ENCODE measurements around the gene ATP13A3. TPM values are rescaled to one million over a fixed set of nuclear protein-coding genes. Genes with fewer than 3 reads are reported as not detected.
A peak's percentile ranks its signal among the peaks of the same experiment; 100 is the strongest.

The ATP13A3 gene
- total and polyA plus RNA-seq, 2 experiments from 2014 or later, result 20.0 to 202 TPM

GRCh38 chr3:194364652-194365434 lies 122.0 kb downstream of the ATP13A3 start:
- no peak overlapping the region; the same call in 1 of the 2 replicates for H2AFZ ChIP-seq
- H3K27me3 Mint-ChIP-seq (ENCODE audit: insufficient read depth, low read depth, poor library complexity), result peaks cover 25% of the 10 kb centered on the region
- H3F3A ChIP-seq (replicated peaks; ENCODE audit: low read depth), result no peaks in the 10 kb centered on the region
- H3K4me2 ChIP-seq, result no peak overlapping the region
- no peaks in the 10 kb centered on the region for H3K36me3 ChIP-seq (ENCODE audit: insufficient read depth)
- H4K20me1 ChIP-seq (replicated peaks; ENCODE audit: insufficient read depth), result no peaks in the 10 kb centered on the region
- H3K9me3 Mint-ChIP-seq, result no peaks in the 10 kb centered on the region
- no peaks in the 10 kb centered on the region for H3K79me2 ChIP-seq (replicated peaks; ENCODE audit: insufficient read depth)
- H3K27ac Mint-ChIP-seq, result no peak overlapping the region
- H3K36me3 Mint-ChIP-seq (ENCODE audit: low read depth), result no peaks in the 10 kb centered on the region
- 0 out of 2 replicates have a peak, but pooled peaks cover 1% of the 10 kb centered on the region for H3K9me2 ChIP-seq (ENCODE audit: insufficient read depth)
- DNase-seq (ENCODE audit: low spot score) (no peak), ATAC-seq (0 out of 3 replicates have a peak, but pooled peaks have one; percentile 11)
- H3K4me1 Mint-ChIP-seq, result peaks cover 19% of the 10 kb centered on the region
- TF ChIP-seq ZNF114 (CRISPR knock-in tag; IDR thresholded peaks at IDR 0.05) (no peak), ZNF462 (CRISPR knock-in tag; IDR thresholded peaks at IDR 0.05) (no peak), STAT1 (IDR thresholded peaks at IDR 0.05; ENCODE audit: unreplicated experiment) (no peak), ZNF331 (CRISPR knock-in tag; IDR thresholded peaks at IDR 0.05; ENCODE audit: low read depth) (no peak), NANOG (IDR thresholded peaks at IDR 0.05; ENCODE audit: borderline replicate concordance) (no peak), JUNB (IDR thresholded peaks at IDR 0.05; ENCODE audit: unreplicated experiment) (no peak), CTCF (conservative IDR thresholded peaks at IDR 0.05; ENCODE audit: low read depth in 2 of 2) (no peak), EZH2 (IDR thresholded peaks at IDR 0.05; ENCODE audit: low read depth, unreplicated experiment) (no peak), REST (IDR thresholded peaks at IDR 0.05; ENCODE audit: unreplicated experiment) (no peak), POLR2AphosphoS5 (IDR thresholded peaks at IDR 0.05; ENCODE audit: low read depth) (no peak), CREB1 (CRISPR knock-in tag; IDR thresholded peaks at IDR 0.05; ENCODE audit: low read depth) (no peak), ETS1 (IDR thresholded peaks at IDR 0.05) (no peak), EZH2phosphoT487 (IDR thresholded peaks at IDR 0.05; ENCODE audit: unreplicated experiment) (no peak)
- no peak overlapping the region for H3K4me3 ChIP-seq
- no peaks in the 10 kb centered on the region for H3K27me3 ChIP-seq (ENCODE audit: insufficient read depth)
- H3K27ac ChIP-seq (ENCODE audit: low read depth), result no peak overlapping the region
- H3K4me3 Mint-ChIP-seq, result no peak overlapping the region
- 0 out of 2 replicates have a peak, but pooled peaks cover 7% of the 10 kb centered on the region for H3K4me1 ChIP-seq (ENCODE audit: insufficient read depth)
